ENCODE results near the gene ABL1. TPM values are rescaled to one million over a fixed set of nuclear protein-coding genes. Genes with fewer than 3 reads are reported as not detected.
A peak's percentile ranks its signal among the peaks of the same experiment; 100 is the strongest.

ABL1 gene
- polyA plus RNA-seq, 1 experiment: 30.4 TPM

DNA sequence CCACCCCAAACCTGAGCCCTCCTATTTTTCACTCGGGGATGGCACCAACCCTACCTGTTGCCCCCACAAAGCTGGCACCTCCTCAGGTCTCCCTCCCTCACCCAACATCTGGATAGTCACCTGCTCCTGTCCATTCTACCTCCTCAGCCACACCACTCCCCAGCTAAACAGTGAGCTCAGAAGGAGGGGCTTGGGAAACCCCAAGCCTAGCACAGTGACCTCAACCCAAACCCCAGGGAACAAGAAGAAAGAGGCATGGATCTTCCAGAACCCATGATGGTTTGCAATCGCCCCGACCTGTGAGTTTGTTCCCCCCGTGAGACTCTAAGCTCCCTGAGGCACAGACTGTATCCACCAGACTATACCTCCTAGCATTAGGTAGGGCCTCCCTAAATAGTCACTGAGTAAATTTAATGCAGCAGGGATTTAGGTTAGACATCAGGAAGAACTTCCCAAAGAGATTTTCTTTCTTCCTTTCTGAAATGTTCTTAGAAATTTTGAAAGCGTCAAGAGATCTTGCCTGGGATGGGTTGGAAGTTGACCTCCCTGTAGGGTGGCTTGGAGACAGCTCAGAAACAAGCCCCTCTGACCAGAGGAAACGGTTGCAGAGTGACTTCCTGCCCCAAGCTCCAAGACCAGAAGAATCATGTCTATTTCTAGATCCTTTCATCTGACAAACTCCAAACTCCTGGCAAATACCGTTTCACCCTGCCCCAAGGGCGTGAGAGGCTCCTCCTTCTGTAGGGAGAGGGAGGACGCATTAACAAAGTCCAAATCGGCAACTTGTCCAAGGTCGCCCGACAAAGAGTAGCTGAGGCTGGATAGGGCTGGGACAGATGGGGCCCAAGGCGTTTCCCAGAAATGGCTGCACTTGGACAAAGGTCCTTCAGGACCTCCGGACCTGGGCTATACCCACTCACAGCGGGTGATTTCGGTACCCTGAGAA is 99.9 kb downstream of the ABL1 start:
- TF ChIP-seq, protein P1, sequence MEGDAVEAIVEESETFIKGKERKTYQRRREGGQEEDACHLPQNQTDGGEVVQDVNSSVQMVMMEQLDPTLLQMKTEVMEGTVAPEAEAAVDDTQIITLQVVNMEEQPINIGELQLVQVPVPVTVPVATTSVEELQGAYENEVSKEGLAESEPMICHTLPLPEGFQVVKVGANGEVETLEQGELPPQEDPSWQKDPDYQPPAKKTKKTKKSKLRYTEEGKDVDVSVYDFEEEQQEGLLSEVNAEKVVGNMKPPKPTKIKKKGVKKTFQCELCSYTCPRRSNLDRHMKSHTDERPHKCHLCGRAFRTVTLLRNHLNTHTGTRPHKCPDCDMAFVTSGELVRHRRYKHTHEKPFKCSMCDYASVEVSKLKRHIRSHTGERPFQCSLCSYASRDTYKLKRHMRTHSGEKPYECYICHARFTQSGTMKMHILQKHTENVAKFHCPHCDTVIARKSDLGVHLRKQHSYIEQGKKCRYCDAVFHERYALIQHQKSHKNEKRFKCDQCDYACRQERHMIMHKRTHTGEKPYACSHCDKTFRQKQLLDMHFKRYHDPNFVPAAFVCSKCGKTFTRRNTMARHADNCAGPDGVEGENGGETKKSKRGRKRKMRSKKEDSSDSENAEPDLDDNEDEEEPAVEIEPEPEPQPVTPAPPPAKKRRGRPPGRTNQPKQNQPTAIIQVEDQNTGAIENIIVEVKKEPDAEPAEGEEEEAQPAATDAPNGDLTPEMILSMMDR (IDR thresholded peaks at IDR 0.05; ENCODE audit: insufficient read depth, low read depth, low read length): no peak
- CTCF ChIA-PET: interaction anchor here (1.0 to 4.6 kb wide), 6 partner anchors 10 to 228 kb away, joined by 3 to 23 read pairs (median 4); no protein-coding TSS in a partner anchor
- no peak for DNase-seq (ENCODE audit: low read depth)
- no peaks in the 10 kb centered on the region for H3K36me3 ChIP-seq (ENCODE audit: control insufficient read depth, insufficient read depth, low read length)
- POLR2A ChIA-PET: interaction anchor here (1.0 kb wide), 1 partner anchor 21 kb away, joined by 4 read pairs; no protein-coding TSS in a partner anchor
- no peaks in the 10 kb centered on the region for H3K27me3 ChIP-seq (ENCODE audit: control insufficient read depth, insufficient read depth, low read length)
- H3K4me3 ChIP-seq (ENCODE audit: low read depth, low read length): no peak overlapping the region

DNA sequence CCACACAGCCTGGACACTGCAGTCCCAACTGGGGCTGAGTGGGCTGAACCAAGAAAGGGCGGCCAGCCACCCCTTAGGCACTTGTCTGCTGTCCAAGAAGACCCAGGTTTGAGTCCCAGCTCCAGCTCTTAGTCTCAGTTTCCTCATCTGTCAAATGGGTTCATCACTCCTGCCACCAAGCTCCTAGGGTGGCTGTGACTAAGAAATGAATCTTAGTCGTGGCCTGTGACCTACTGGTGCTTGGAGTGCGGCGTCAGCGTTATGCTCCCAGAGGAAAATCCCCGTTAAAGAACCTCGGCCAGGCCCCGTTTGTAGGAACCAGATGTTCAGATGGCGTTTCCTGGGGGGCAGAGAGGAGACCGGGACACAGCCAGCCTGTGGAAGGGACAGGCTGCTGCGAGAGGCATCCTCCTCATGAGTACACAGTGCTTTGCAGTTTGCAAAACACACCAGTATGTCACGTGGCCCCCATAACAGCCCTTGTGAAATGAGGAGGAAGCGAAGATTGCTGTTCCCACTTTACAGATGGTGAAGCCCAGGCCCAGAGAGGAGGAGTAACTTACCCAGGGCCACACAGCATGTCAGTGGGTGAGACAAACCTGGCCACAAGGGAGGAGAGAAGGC is 100.7 kb downstream of the ABL1 start:
- Histone ChIP-seq H3K36me3 (ENCODE audit: control insufficient read depth, insufficient read depth, low read length) (no peaks in the 10 kb centered on the region), H3K27me3 (ENCODE audit: control insufficient read depth, insufficient read depth, low read length) (no peaks in the 10 kb centered on the region; the same call in 1 of the 2 replicates), H3K4me3 (ENCODE audit: low read depth, low read length) (no peak overlapping the region)
- DNase-seq (ENCODE audit: low read depth): no peak
- POLR2A ChIA-PET: interaction anchor here (0.6 kb wide), 1 partner anchor 32 kb away, joined by 3 read pairs; no protein-coding TSS in a partner anchor
- CTCF ChIA-PET: interaction anchor here (0.7 to 4.6 kb wide), 13 partner anchors 10 to 246 kb away, joined by 3 to 23 read pairs (median 4); no protein-coding TSS in a partner anchor
- TF ChIP-seq, protein P1 (IDR thresholded peaks at IDR 0.05; ENCODE audit: insufficient read depth, low read depth, low read length): no peak

DNA sequence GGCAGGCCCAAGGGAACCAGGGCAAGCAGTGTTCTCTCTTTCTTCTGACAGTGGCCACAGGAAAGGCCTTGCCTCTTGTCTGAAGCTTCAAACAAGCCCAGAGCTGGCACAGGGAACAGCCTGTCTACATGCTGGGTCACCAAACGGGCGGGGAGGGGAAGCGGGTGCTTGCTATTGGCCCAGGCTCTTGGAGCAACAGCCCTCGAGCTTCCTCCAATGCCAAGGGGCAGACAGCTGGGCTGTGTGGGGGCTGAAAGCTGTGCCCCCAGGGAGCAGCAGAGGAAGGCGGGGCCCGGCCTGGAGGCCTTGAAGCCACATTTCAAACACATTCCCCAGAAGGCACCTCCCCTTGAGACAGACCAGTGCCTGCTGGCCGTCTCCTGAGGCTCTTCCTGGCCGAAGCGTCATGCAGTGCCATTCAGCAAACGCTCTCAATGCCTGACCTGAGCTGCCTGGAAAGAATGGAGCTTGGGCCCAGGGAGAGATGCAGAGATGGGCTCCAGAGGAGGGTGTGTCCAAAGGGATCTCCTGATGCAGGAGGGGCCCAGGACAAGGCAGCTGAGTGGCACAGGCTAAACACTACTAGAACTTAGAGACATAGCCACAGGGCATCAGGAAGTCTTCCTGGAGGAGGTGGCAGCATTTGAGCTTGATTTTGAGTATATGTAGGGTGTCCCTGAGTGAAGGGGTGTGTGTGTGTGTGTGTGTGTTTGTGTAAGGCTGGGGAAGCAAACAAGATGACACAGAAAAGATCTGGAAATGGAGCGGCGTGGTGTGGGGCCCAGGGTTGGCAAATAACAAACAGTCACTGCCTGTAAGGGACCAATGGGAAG is 101.4 kb downstream of the ABL1 start:
- CTCF ChIA-PET: interaction anchor here (0.6 to 4.6 kb wide), 11 partner anchors 11 to 246 kb away, joined by 3 to 23 read pairs (median 4); no protein-coding TSS in a partner anchor
- TF ChIP-seq, protein P1 (IDR thresholded peaks at IDR 0.05; ENCODE audit: insufficient read depth, low read depth, low read length): no peak
- DNase-seq (ENCODE audit: low read depth): peak; percentile 32

More for the DNA sequence above, 101.4 kb downstream of the ABL1 start:
- H3K27me3 ChIP-seq (ENCODE audit: control insufficient read depth, insufficient read depth, low read length): peaks cover 2% of the 10 kb centered on the region
- no peaks in the 10 kb centered on the region for H3K36me3 ChIP-seq (ENCODE audit: control insufficient read depth, insufficient read depth, low read length)
- POLR2A ChIA-PET: interaction anchor here (0.6 kb wide), 1 partner anchor 32 kb away, joined by 3 read pairs; no protein-coding TSS in a partner anchor
- H3K4me3 ChIP-seq (ENCODE audit: low read depth, low read length): no peak overlapping the region

Other genes with a start within 250 kb of the ABL1 start
- gene PRDM12, start 170.7 kb upstream of the ABL1 start, polyA plus RNA-seq (2011; rRNA removed): not detected in 2 replicates
- 19.8 and 20.3 TPM in 2 replicates for gene EXOSC2, start 141.5 kb upstream of the ABL1 start, polyA plus RNA-seq (2011; rRNA removed)
- not detected in 2 replicates for gene QRFP, start 61.6 kb downstream of the ABL1 start, polyA plus RNA-seq (2011; rRNA removed)
- 1.2 and 1.4 TPM in 2 replicates for gene FIBCD1, start 104.0 kb downstream of the ABL1 start, polyA plus RNA-seq (2011; rRNA removed)
- 0.01 TPM in 1 of 2 replicates, not detected in the other for gene LAMC3, start 173.9 kb downstream of the ABL1 start, polyA plus RNA-seq (2011; rRNA removed)

Data from BJ (cell line).